Measurements from ENCODE around the gene SPTBN4.
A peak's percentile ranks its signal among the peaks of the same experiment; 100 is the strongest.

Gene SPTBN4

GRCh38 chr19:40419066-40419612, 47.7 kb upstream of the SPTBN4 start:
- Histone ChIP-seq H3K79me2 (ENCODE audit: low read length) (no peaks in the 10 kb centered on the region), H3K4me2 (ENCODE audit: low read depth, low read length) (no peak overlapping the region), H3K4me3 (ENCODE audit: low read length) (no peak overlapping the region), H3K9me2 (replicated peaks; ENCODE audit: insufficient read depth, low read length) (no peaks in the 10 kb centered on the region), H3K4me1 (ENCODE audit: low read length) (no peaks in the 10 kb centered on the region), H3K9ac (ENCODE audit: low read length) (no peak overlapping the region), H3K9me3 (replicated peaks; ENCODE audit: insufficient read depth, low read length) (no peaks in the 10 kb centered on the region), H2AFZ (ENCODE audit: low read length) (no peak overlapping the region), H3K36me3 (replicated peaks; ENCODE audit: insufficient read depth, low read length) (no peaks in the 10 kb centered on the region), H4K20me1 (ENCODE audit: insufficient read depth, low read length) (no peaks in the 10 kb centered on the region), H3F3A (ENCODE audit: insufficient read depth, low read length) (peaks cover 5% of the 10 kb centered on the region), H3K27ac (ENCODE audit: low read length) (no peak overlapping the region), H3K27me3 (replicated peaks; ENCODE audit: insufficient read depth, low read length) (no peaks in the 10 kb centered on the region; the same call in 1 of the 2 replicates)
- TF ChIP-seq CTCF (IDR thresholded peaks at IDR 0.05; ENCODE audit: low read length) (no peak), EZH2phosphoT487 (IDR thresholded peaks at IDR 0.05; ENCODE audit: low read length) (no peak), EZH2 (optimal IDR thresholded peaks at IDR 0.05; ENCODE audit: low read depth, low read length) (no peak)
- DNase-seq: no peak

- peaks cover 4% of the 10 kb centered on the region for H3K79me2 ChIP-seq (ENCODE audit: low read length)
- no peaks in the 10 kb centered on the region for H3K36me3 ChIP-seq (replicated peaks; ENCODE audit: insufficient read depth, low read length)
- no peak overlapping the region for H3K4me3 ChIP-seq (ENCODE audit: low read length)
- H3K9ac ChIP-seq (ENCODE audit: low read length): no peak overlapping the region
- H3K4me1 ChIP-seq (ENCODE audit: low read length): peaks cover 4% of the 10 kb centered on the region
- H3F3A ChIP-seq (ENCODE audit: insufficient read depth, low read length): peaks cover 5% of the 10 kb centered on the region
- no peak overlapping the region for H3K4me2 ChIP-seq (ENCODE audit: low read depth, low read length)
- H4K20me1 ChIP-seq (ENCODE audit: insufficient read depth, low read length): no peaks in the 10 kb centered on the region
- H3K9me2 ChIP-seq (replicated peaks; ENCODE audit: insufficient read depth, low read length): no peaks in the 10 kb centered on the region
- no peak for TF ChIP-seq EZH2phosphoT487 (IDR thresholded peaks at IDR 0.05; ENCODE audit: low read length)
- no peaks in the 10 kb centered on the region; the same call in 1 of the 2 replicates for H3K27me3 ChIP-seq (replicated peaks; ENCODE audit: insufficient read depth, low read length)
- H3K27ac ChIP-seq (ENCODE audit: low read length): no peak overlapping the region
- no peak for DNase-seq
- no peaks in the 10 kb centered on the region for H3K9me3 ChIP-seq (replicated peaks; ENCODE audit: insufficient read depth, low read length)
- H2AFZ ChIP-seq (ENCODE audit: low read length): no peak overlapping the region
Observed at GRCh38 chr19:40419780-40420179, 47.0 kb upstream of the SPTBN4 start.

- Histone ChIP-seq H3K4me3 (ENCODE audit: low read length) (peak overlapping the region; percentile 79), H3K36me3 (replicated peaks; ENCODE audit: insufficient read depth, low read length) (no peaks in the 10 kb centered on the region), H3K4me2 (ENCODE audit: low read depth, low read length) (peak overlapping the region; percentile 95; the same call in 1 of the 2 replicates), H4K20me1 (ENCODE audit: insufficient read depth, low read length) (no peaks in the 10 kb centered on the region), H3K9me3 (replicated peaks; ENCODE audit: insufficient read depth, low read length) (no peaks in the 10 kb centered on the region), H3K9ac (ENCODE audit: low read length) (peak overlapping the region; percentile 78; the same call in 1 of the 2 replicates), H3K4me1 (ENCODE audit: low read length) (peaks cover 7% of the 10 kb centered on the region), H3K9me2 (replicated peaks; ENCODE audit: insufficient read depth, low read length) (no peaks in the 10 kb centered on the region), H2AFZ (ENCODE audit: low read length) (peak overlapping the region; percentile 88), H3K27me3 (replicated peaks; ENCODE audit: insufficient read depth, low read length) (no peaks in the 10 kb centered on the region; the same call in 1 of the 2 replicates), H3K79me2 (ENCODE audit: low read length) (peaks cover 4% of the 10 kb centered on the region), H3F3A (ENCODE audit: insufficient read depth, low read length) (peaks cover 5% of the 10 kb centered on the region), H3K27ac (ENCODE audit: low read length) (peak overlapping the region; percentile 80; the same call in 1 of the 2 replicates)
- TF ChIP-seq EZH2 (optimal IDR thresholded peaks at IDR 0.05; ENCODE audit: low read depth, low read length): no peak
- TF ChIP-seq CTCF (IDR thresholded peaks at IDR 0.05; ENCODE audit: low read length): no peak
- no peak for TF ChIP-seq EZH2phosphoT487 (IDR thresholded peaks at IDR 0.05; ENCODE audit: low read length)
- no peak for DNase-seq
Observed at GRCh38 chr19:40420451-40420765, 46.4 kb upstream of the SPTBN4 start.

Data from MM.1S (cell line).